Transverse colon (tissue), 4 donors: ENCODE data around the gene PAPOLB.

Experiments
- POLR2A ChIP-seq: fragments of 450-650 bp; IDR thresholded peaks from one replicate; pipeline ENCODE4 v1.6.1; 2016; ENCODE audit warnings: antibody characterized with exemption, mild to moderate bottlenecking, moderate library complexity
- POLR2AphosphoS5 ChIP-seq, 3 donors: sonication (generic); formaldehyde crosslinking; IDR thresholded peaks; one replicate each; pipeline ENCODE4 v1.6.1; 2016; ENCODE audit warnings: antibody characterized with exemption in 3 of 3
- TF ChIP-seq, protein P1 (sequence below), 5 experiments: fragments of 200-600 bp in 3 of 5; fragments of 450-650 bp in 2 of 5; sonication (generic) in 3 of 5; IDR thresholded peaks; 1 replicate in 2 of 5; 2 replicates in 3 of 5; pipeline ENCODE4 v1.5.1; 2016 to 2017; ENCODE audit warnings: antibody characterized with exemption in 5 of 5, inconsistent platforms in 3 of 5, mild to moderate bottlenecking in 2 of 5, moderate library complexity in 1 of 5

DNA sequence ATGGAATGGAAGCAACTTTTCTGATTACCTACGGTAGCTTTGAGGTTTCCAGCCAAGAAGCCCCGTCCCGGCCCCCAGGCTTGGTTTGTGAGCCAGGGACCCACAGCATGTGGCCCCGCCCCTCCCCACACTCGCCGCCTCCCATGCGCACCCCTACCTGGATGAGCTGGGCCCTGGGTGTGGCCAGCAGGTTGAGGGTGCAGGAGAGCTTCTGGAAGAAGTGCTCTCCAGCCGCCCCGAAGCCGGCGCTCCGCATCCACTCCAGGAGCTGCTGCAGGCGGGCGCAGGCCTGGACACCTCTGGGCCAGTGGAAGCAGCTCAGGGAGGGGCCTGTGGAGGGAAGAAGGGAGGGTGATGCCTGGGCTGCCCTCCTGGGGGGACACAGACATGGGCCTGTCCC, 46.7 kb downstream of the PAPOLB start:
- TF ChIP-seq POLR2A, result no peak
- TF ChIP-seq, protein P1, sequence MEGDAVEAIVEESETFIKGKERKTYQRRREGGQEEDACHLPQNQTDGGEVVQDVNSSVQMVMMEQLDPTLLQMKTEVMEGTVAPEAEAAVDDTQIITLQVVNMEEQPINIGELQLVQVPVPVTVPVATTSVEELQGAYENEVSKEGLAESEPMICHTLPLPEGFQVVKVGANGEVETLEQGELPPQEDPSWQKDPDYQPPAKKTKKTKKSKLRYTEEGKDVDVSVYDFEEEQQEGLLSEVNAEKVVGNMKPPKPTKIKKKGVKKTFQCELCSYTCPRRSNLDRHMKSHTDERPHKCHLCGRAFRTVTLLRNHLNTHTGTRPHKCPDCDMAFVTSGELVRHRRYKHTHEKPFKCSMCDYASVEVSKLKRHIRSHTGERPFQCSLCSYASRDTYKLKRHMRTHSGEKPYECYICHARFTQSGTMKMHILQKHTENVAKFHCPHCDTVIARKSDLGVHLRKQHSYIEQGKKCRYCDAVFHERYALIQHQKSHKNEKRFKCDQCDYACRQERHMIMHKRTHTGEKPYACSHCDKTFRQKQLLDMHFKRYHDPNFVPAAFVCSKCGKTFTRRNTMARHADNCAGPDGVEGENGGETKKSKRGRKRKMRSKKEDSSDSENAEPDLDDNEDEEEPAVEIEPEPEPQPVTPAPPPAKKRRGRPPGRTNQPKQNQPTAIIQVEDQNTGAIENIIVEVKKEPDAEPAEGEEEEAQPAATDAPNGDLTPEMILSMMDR (IDR thresholded peaks at IDR 0.05), result no peak
- no peak for TF ChIP-seq POLR2AphosphoS5 (IDR thresholded peaks at IDR 0.05)
